Suprapubic skin (tissue), 4 donors: ENCODE measurements around the gene FAM3B.

Source experiments
- EP300 ChIP-seq: sonication (generic); formaldehyde crosslinking; IDR thresholded peaks from one replicate; pipeline ENCODE4 v1.6.1; 2017; ENCODE audit warnings: antibody characterized with exemption
- POLR2A ChIP-seq, 2 donors: fragments of 450-650 bp; IDR thresholded peaks; one replicate each; pipeline ENCODE4 v1.6.1; 2017; ENCODE audit warnings: antibody characterized with exemption in 2 of 2, mild to moderate bottlenecking in 2 of 2, moderate library complexity in 2 of 2
- POLR2AphosphoS5 ChIP-seq, 3 donors: sonication (generic); formaldehyde crosslinking; IDR thresholded peaks; one replicate each; pipeline ENCODE4 v1.6.1; 2017; ENCODE audit warnings: antibody characterized with exemption in 3 of 3
- TF ChIP-seq, protein P1 (sequence below), 2 donors: fragments of 200-600 bp in 1 of 2; fragments of 450-650 bp in 1 of 2; sonication (generic) in 1 of 2; IDR thresholded peaks; one replicate each; pipeline ENCODE4 v1.5.1; 2016 to 2019; ENCODE audit warnings: antibody characterized with exemption in 2 of 2, mild to moderate bottlenecking in 1 of 2, moderate library complexity in 1 of 2

DNA sequence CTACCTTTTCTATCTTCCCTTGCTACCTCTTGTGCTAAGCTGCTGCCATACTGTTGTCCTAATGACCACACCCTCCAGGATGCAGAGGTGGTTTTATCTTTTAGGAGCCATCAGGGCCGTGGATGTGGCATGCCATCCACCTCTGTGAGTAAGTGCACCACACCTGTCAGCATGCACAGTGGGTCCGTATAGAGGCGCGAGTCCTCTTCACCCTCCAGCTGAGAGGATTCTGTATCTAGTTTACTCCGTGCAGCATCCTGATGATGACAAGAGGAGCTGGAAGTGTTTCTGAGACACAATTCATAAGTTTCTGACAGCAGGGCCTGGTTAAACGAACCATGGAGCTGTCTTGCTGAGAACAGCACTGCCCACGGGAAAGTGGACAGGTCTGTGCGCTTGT, 11.2 kb downstream of the FAM3B start:
- TF ChIP-seq, protein P1, sequence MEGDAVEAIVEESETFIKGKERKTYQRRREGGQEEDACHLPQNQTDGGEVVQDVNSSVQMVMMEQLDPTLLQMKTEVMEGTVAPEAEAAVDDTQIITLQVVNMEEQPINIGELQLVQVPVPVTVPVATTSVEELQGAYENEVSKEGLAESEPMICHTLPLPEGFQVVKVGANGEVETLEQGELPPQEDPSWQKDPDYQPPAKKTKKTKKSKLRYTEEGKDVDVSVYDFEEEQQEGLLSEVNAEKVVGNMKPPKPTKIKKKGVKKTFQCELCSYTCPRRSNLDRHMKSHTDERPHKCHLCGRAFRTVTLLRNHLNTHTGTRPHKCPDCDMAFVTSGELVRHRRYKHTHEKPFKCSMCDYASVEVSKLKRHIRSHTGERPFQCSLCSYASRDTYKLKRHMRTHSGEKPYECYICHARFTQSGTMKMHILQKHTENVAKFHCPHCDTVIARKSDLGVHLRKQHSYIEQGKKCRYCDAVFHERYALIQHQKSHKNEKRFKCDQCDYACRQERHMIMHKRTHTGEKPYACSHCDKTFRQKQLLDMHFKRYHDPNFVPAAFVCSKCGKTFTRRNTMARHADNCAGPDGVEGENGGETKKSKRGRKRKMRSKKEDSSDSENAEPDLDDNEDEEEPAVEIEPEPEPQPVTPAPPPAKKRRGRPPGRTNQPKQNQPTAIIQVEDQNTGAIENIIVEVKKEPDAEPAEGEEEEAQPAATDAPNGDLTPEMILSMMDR (IDR thresholded peaks at IDR 0.05) = no peak
- no peak for TF ChIP-seq EP300
- no peak for TF ChIP-seq POLR2AphosphoS5 (IDR thresholded peaks at IDR 0.05)
- no peak for TF ChIP-seq POLR2A (IDR thresholded peaks at IDR 0.05)
